Measurements from ENCODE around the gene PLXNA4.

Gene PLXNA4

DNA sequence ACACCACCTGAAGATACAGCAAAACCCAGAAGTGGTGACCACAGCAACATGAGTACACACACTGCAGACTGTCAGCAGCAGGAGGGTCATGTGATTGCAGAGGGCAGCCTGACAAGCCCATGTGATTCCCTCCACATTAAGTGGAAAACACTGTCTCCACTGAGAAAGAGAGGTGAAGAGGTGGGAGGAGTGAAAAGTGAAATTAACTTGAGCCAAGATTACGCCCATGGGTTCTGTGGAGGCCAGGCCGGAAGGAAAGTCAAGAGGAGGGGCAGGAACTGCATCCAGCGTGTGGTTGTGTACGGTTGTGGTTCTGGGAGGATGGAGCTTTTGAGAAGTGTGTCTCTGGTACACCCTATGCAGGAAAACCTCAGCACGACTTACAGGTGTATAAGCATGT lies 138.5 kb downstream of the PLXNA4 start:
- Histone ChIP-seq H3K4me2 (ENCODE audit: low read length) (no peak overlapping the region), H3K27me3 (ENCODE audit: control insufficient read depth, low read length) (peaks cover 3% of the 10 kb centered on the region; the same call in 1 of the 2 replicates), H3K27ac (ENCODE audit: low read depth, low read length) (no peak overlapping the region)

DNA sequence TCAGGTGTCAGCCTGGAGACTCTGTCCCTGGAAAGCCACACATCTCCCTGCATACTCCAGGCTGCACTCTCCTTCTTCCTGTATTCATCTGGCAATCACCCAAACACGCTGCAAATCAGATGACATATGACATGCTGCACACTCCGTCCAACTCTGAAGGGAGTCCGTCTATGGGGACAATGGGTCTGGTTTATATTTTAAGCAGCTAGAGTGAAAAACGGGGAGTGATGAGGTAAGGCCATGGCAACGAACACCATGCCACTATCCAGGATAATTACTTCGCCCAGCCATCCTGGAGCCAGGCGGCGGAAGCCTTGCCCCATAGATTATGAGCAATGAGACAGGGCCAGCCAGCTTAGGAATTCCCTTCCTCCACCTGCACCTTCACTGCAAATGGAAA lies 140.1 kb downstream of the PLXNA4 start:
- Histone ChIP-seq H4K20me1 (ENCODE audit: control insufficient read depth, insufficient read depth, low read depth, low read length) (no peaks in the 10 kb centered on the region), H3K27me3 (ENCODE audit: control insufficient read depth, low read length) (peaks cover 3% of the 10 kb centered on the region; the same call in 1 of the 2 replicates), H3K36me3 (ENCODE audit: control insufficient read depth, low read length) (no peaks in the 10 kb centered on the region), H3K27ac (ENCODE audit: low read depth, low read length) (no peak overlapping the region), H3K79me2 (ENCODE audit: control insufficient read depth, low read length) (no peaks in the 10 kb centered on the region), H3K9me3 (ENCODE audit: control insufficient read depth, insufficient read depth, low read length) (no peaks in the 10 kb centered on the region), H3K9me2 (replicated peaks; ENCODE audit: control insufficient read depth, low read length) (no peaks in the 10 kb centered on the region), H3K4me2 (ENCODE audit: low read length) (no peak overlapping the region), H3F3A (ENCODE audit: control insufficient read depth, insufficient read depth) (no peaks in the 10 kb centered on the region), H3K4me1 (ENCODE audit: control insufficient read depth, low read length) (no peaks in the 10 kb centered on the region), H3K4me3 (ENCODE audit: low read length) (no peak overlapping the region)
- TF ChIP-seq EZH2phosphoT487 (IDR thresholded peaks at IDR 0.05; ENCODE audit: borderline replicate concordance, low read length) = no peak
- TF ChIP-seq, protein P1, sequence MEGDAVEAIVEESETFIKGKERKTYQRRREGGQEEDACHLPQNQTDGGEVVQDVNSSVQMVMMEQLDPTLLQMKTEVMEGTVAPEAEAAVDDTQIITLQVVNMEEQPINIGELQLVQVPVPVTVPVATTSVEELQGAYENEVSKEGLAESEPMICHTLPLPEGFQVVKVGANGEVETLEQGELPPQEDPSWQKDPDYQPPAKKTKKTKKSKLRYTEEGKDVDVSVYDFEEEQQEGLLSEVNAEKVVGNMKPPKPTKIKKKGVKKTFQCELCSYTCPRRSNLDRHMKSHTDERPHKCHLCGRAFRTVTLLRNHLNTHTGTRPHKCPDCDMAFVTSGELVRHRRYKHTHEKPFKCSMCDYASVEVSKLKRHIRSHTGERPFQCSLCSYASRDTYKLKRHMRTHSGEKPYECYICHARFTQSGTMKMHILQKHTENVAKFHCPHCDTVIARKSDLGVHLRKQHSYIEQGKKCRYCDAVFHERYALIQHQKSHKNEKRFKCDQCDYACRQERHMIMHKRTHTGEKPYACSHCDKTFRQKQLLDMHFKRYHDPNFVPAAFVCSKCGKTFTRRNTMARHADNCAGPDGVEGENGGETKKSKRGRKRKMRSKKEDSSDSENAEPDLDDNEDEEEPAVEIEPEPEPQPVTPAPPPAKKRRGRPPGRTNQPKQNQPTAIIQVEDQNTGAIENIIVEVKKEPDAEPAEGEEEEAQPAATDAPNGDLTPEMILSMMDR (IDR thresholded peaks at IDR 0.05; ENCODE audit: low read depth, low read length, poor library complexity, severe bottlenecking) = no peak

More for the DNA sequence above, 138.5 kb downstream of the PLXNA4 start:
- Histone ChIP-seq H4K20me1 (ENCODE audit: control insufficient read depth, insufficient read depth, low read depth, low read length) (no peaks in the 10 kb centered on the region), H3K4me1 (ENCODE audit: control insufficient read depth, low read length) (no peaks in the 10 kb centered on the region), H3K9me3 (ENCODE audit: control insufficient read depth, insufficient read depth, low read length) (no peaks in the 10 kb centered on the region), H3K4me3 (ENCODE audit: low read length) (no peak overlapping the region), H3K9me2 (replicated peaks; ENCODE audit: control insufficient read depth, low read length) (no peaks in the 10 kb centered on the region), H3K36me3 (ENCODE audit: control insufficient read depth, low read length) (no peaks in the 10 kb centered on the region), H3F3A (ENCODE audit: control insufficient read depth, insufficient read depth) (no peaks in the 10 kb centered on the region), H3K79me2 (ENCODE audit: control insufficient read depth, low read length) (no peaks in the 10 kb centered on the region)
- TF ChIP-seq EZH2phosphoT487 (IDR thresholded peaks at IDR 0.05; ENCODE audit: borderline replicate concordance, low read length) = no peak
- TF ChIP-seq, protein P1 (IDR thresholded peaks at IDR 0.05; ENCODE audit: low read depth, low read length, poor library complexity, severe bottlenecking) = no peak

DNA sequence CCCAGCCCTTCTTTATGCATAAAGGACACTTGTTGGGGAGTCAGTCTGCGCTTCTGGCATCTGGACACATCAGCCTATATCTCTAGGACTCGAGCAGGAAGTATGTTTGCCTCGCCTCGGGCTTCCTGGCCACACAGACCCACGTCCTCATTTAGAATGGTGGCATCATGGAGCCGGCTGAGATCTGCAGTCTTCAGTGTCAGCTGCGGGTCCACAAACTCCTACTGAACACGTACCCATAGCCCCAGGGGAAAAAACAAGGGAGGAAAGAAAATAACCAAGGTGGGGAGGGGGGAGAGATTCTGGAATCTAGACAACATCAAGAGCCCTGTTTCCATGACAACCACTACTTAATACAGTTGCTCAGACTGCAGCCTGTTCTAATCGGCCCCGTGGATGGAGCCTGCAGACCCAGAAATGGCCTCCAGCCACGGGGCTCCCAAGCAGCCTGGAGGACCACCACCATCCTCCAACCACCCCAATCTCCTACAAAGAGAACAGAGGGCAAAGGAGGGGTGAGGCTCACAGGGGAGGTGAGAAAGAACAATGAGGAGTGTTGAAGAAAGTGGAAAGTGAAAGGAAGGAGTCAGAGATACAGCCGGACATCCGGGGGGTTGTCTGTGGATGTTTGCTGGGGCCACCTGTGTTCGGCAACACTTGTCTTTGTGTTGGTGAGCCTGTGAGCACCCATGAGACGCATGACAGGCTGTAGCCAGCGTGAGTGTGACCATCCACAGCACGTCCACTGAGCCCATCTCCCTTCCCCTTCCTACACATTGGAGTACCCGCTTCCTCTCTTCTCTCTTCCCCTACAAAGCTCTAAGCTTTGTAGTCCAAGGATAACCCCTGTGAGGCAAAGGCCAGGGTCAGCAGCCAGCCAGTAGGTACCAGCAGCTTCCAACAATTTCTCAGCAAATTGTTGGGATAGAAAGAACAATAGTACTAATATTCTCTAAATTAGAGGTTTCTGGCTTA lies 141.0 kb downstream of the PLXNA4 start:
- H3K9me2 ChIP-seq (replicated peaks; ENCODE audit: control insufficient read depth, low read length) = no peaks in the 10 kb centered on the region
- H3K27me3 ChIP-seq (ENCODE audit: control insufficient read depth, low read length) = peaks cover 3% of the 10 kb centered on the region; the same call in 1 of the 2 replicates
- no peaks in the 10 kb centered on the region for H3F3A ChIP-seq (ENCODE audit: control insufficient read depth, insufficient read depth)
- no peak overlapping the region for H3K27ac ChIP-seq (ENCODE audit: low read depth, low read length)
- no peak overlapping the region for H3K4me2 ChIP-seq (ENCODE audit: low read length)
- no peaks in the 10 kb centered on the region for H4K20me1 ChIP-seq (ENCODE audit: control insufficient read depth, insufficient read depth, low read depth, low read length)
- H3K9me3 ChIP-seq (ENCODE audit: control insufficient read depth, insufficient read depth, low read length) = no peaks in the 10 kb centered on the region
- no peak for TF ChIP-seq EZH2phosphoT487 (IDR thresholded peaks at IDR 0.05; ENCODE audit: borderline replicate concordance, low read length)
- TF ChIP-seq, protein P1 (IDR thresholded peaks at IDR 0.05; ENCODE audit: low read depth, low read length, poor library complexity, severe bottlenecking) = no peak
- H3K79me2 ChIP-seq (ENCODE audit: control insufficient read depth, low read length) = no peaks in the 10 kb centered on the region
- H3K4me1 ChIP-seq (ENCODE audit: control insufficient read depth, low read length) = no peaks in the 10 kb centered on the region
- no peak overlapping the region for H3K4me3 ChIP-seq (ENCODE audit: low read length)
- no peaks in the 10 kb centered on the region for H3K36me3 ChIP-seq (ENCODE audit: control insufficient read depth, low read length)

Data from DOHH2 (cell line).